Mammary epithelial cell (primary cell): Measurements from ENCODE around the gene VTN.

Source experiments
- CTCF ChIP-seq, 2 donors: IDR thresholded peaks in 1 of 2; conservative IDR thresholded peaks in 1 of 2; 2 replicates each; pipeline ENCODE4 v1.5.1; 2011 to 2012; ENCODE audit warnings: inconsistent platforms in 2 of 2, low read length in 2 of 2, mild to moderate bottlenecking in 2 of 2, control low read depth in 1 of 2, low read depth in 1 of 2; ENCODE audit not compliant: insufficient read depth in 1 of 2; ENCODE audit errors: extremely low read depth in 1 of 2
- EZH2 ChIP-seq: IDR thresholded peaks from 2 replicates; pipeline ENCODE4 v1.6.1; 2012; ENCODE audit warnings: low read length, inconsistent platforms, borderline replicate concordance

GRCh38 chr17:28371245-28372202 lies 1.4 kb upstream of the VTN start, which contains the start of gene SARM1:
- TF ChIP-seq CTCF (conservative IDR thresholded peaks at IDR 0.05 in 1 of 2, IDR thresholded peaks at IDR 0.05 in 1 of 2; ENCODE audit: extremely low read depth in 1 of 2, insufficient read depth in 1 of 2, low read depth in 1 of 2, low read length in 2 of 2), result no peak
- TF ChIP-seq EZH2, result no peak
